ENCODE data around the gene TRIM36.

- TF ChIP-seq, protein P1, sequence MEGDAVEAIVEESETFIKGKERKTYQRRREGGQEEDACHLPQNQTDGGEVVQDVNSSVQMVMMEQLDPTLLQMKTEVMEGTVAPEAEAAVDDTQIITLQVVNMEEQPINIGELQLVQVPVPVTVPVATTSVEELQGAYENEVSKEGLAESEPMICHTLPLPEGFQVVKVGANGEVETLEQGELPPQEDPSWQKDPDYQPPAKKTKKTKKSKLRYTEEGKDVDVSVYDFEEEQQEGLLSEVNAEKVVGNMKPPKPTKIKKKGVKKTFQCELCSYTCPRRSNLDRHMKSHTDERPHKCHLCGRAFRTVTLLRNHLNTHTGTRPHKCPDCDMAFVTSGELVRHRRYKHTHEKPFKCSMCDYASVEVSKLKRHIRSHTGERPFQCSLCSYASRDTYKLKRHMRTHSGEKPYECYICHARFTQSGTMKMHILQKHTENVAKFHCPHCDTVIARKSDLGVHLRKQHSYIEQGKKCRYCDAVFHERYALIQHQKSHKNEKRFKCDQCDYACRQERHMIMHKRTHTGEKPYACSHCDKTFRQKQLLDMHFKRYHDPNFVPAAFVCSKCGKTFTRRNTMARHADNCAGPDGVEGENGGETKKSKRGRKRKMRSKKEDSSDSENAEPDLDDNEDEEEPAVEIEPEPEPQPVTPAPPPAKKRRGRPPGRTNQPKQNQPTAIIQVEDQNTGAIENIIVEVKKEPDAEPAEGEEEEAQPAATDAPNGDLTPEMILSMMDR (IDR thresholded peaks at IDR 0.05) = no peak
- no peak for TF ChIP-seq POLR2A (IDR thresholded peaks at IDR 0.05)
- TF ChIP-seq EP300 (IDR thresholded peaks at IDR 0.05) = no peak
- no peak for TF ChIP-seq POLR2AphosphoS5 (IDR thresholded peaks at IDR 0.05)
These were observed 39.6 kb upstream of the TRIM36 start for GRCh38 chr5:115209279-115209678.
